ENCODE measurements around the gene TMEM63A.
"Not testable (repeated sequence)": the region's sequence is repeated elsewhere in the genome, so short reads cannot be mapped to it uniquely, and the experiment has no call there.

TMEM63A gene

DNA sequence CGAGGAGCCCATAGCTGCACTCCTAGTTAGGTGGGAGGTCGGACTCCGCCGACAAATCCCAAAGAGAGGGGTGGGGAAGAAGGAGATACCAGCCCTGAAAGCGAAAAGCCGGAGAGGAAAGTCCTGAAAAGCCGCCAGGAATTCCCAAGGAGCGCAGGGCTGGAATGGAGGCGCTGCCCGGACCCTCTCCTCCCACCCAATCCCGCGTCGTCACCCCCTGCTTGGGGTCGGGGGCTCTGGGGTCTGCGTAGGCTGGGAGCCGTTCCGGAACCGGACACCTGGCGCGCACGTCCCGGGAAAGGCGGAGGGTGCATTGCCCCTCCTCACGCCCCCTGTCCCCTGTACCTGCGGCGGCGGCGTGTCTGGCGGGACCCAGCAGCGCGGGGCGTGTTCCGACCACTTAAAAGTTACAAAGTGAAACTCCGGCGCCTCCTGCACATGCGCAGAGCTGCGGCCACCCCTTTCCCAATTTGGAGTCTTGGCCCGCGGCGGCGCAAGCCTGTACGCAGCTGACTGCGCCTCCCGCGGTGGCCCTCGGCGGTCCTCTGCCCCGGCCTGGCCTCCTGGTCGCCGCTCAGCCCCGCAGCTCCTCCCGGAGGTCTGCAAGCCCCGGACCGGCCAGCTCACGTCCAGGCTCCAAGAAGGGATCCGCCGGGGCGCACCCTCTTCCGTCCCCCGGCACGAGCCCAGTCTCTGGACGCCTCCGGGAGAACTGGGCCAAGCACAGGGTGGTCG, at the start of gene TMEM63A:
TSS of gene TMEM63A (minus strand) at position 422 of the 735 bp plus-strand sequence. CDS start 4,800 bp downstream, outside the sequence.
- DNase-seq = peak; percentile 98

DNA sequence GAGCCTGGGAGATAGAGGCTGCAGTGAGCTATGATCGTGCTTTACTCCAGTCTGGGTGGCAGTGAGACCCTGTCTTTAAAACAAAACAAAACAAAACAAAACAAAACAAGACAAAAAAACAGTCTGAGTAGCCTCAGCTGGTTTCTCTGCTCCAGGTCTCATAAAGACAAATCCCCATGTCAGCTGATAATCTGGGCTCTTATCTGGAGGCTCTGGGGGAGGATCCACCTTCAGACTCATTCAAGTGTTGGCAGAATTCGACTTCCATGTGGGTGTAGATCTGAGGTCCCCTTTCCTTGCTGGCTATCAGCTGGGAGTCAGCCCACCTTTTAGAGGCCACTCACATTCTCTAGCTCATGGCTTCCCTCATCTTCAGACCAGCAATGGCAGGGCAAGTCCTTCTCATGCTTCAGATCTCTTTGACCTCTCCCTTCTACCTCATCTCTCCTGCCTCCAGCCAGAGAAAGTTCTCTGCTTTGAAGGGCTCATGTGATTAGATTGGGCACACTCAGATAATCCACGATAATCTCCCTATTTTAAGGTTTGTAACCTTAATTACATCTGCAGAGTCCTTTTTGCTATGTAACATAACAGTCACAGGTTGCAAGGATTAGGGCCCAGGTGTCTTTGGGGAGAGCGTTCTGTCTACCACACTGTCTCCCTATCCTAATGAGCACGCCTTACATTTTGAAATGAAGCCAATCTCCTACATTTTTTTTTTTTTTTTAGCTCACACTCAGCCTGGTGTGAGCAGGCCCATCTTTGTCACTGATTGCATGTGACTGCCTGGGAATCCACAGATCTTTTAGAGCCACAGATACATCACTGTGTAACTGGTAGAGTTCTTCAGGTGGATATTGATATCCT, 49.3 kb upstream of the TMEM63A start:
- no peak for DNase-seq

DNA sequence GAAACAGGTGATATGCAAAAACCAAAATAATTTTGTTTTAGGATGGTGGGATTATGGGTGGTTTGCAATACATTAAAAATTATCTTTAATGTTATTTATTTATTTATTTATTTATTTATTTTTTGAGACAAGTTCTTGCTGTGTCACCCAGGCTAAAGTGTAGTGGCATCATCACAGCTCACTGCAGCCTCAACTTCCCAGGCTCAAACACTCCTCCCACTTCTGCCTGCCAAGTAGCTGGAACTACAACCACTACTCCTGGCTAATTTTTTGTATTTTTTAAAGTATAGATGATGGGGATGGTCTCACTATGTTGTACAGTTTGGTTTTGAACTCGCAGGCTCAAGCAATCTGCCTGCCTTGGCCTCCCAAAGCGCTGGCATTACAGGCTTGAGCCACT, 48.4 kb upstream of the TMEM63A start:
- no peak for DNase-seq

DNA sequence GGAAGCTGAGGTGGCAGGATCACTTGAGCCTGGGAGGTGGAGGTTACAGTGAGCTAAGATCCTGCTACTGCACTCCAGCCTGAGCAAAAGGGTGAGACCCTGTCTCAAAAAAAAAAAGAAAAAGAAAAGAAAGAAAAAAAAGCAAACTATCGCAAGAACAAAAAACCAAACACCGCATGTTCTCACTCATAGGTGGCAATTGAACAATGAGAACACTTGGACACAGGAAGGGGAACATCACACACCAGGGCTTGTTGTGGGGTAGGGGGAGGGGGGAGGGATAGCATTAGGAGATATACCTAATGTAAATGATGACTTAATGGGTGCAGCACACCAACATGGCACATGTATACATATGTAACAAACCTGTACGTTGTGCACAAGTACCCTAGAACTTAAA, 47.3 kb upstream of the TMEM63A start:
- DNase-seq = not testable (repeated sequence)

DNA sequence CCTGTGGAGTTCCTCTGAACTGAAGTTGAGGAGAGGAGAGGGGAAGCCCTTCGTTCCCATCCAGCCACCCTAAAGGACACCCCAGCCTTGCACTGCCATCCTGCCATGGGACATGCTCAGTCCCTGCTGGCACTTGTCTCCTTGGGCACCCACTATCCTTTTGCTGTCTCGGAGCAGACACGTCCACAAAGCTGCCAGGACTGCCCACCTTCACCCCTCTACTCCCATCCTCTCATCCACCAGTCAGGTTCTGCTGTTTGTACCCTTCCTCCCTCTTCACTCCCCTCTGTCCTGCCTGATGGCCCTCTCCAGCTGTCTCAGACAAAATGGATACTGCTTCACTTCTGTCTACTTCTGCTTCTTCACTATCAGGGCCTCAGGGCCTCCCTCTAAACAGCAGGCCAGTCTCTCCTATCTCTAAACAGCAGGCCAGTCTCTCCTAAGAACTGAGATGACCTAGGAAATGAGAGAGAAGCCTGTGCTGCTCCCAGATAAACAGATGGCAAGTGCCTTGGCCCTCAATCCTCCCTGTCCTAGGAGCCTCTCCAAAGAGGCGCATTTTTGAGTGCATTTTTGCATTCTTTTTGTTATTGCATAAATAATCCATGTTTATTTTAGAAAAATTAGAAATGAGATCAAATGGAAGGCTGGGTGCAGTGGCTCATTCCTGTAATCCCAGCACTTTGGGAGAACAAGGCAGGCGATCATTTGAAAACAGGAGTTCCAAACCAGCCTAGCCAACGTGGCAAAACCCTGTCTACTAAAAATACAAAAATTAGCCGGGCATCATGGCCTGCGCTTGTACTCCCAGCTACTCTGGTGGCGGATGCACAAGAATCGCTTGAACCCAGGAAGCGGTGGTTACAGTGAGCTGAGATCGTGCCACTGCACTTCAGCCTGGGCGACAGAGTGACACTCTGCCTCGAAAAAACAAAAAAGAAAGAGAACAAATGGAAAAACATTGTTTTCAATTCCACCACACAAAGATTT, 46.3 kb upstream of the TMEM63A start:
- DNase-seq = no peak

DNA sequence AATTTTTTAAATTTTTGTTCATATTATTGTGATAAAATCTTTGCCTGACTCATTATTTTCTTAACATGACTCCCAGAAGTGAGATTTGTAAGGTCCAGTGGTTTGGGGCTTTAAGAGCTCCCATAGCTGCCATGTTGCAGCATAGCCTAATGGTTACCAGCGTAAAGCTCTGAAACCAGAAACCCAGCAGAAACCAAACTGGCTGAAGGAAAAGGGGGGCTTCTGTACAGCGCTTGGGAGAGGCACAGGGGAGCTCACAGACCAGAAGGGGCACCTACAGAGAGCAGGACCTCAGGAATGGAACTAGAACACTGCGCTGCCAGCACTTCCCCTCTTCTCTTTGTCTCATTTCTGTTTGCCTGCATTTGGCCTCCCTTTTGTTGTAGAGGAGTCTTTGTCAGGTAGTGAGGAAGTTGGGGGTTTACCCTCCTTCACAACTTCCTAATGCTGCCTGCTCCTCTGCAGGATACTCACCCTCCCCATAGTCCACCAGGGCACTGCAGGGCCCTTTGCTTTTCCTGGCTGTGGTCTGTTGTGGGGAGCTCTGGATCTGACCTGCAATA, 44.5 kb upstream of the TMEM63A start:
- no peak for DNase-seq

DNA sequence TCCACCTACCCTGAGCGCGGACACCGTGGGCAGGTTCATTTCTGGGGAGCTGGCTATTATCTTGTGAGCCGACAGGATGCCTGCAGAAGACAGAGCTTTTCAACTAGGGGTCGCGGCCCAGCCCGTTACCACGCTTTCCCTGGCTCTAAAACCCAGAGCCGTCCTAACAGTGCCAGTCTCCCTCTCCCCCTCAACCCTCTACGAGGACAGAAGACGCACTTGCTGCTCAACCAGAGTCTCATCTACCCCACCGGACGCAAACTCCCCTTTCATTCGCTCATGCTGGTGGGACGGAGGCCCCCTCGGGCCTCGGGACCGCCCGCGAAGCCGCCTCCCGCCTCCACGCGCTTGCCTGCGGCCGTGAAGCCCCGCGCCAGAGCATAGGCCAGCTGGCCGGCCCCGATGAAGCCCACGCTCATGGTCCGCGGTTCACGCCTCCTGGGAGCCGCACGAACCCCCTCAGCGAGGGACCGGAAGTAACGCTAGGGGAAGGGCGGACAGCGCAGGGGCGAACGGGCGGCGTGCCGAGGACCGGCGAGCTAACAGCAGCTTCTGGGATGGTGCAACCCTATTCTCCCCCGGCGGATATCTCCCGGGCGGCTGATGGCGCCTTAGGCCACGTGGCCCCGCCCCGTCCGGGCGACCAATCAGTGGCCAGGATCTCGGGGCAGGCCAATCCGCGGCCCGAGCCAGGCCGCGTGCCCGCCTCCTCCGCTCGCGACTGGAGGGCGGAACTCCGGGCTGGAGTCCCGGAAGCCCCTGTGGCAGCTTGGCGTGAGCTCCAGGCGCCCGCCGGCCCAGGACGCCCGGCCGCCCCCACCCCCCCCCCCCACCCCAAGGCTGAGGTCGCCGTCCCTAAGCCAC, 41.7 kb upstream of the TMEM63A start, which contains the start of gene PYCR2:
TSS of gene PYCR2 (minus strand) at position 559 of the 864 bp plus-strand sequence. CDS start at position 419, 140 bp downstream.
- peak; percentile 99 for DNase-seq

DNA sequence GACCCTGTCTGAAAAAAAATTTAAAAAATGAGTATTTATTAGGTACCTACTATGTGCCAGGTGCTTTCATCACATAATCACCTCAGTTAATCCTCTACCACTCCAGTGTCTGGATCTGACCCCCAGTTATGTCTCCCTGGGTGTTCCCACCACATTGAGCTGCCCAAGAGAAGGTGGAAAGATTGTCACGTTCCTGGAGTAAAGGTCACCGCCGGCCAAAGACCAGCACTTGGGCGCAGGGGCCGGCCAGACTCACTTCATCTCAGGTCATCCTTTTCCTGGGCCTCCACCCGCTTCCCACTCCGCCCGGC, 41.2 kb upstream of the TMEM63A start:
- no peak for DNase-seq

DNA sequence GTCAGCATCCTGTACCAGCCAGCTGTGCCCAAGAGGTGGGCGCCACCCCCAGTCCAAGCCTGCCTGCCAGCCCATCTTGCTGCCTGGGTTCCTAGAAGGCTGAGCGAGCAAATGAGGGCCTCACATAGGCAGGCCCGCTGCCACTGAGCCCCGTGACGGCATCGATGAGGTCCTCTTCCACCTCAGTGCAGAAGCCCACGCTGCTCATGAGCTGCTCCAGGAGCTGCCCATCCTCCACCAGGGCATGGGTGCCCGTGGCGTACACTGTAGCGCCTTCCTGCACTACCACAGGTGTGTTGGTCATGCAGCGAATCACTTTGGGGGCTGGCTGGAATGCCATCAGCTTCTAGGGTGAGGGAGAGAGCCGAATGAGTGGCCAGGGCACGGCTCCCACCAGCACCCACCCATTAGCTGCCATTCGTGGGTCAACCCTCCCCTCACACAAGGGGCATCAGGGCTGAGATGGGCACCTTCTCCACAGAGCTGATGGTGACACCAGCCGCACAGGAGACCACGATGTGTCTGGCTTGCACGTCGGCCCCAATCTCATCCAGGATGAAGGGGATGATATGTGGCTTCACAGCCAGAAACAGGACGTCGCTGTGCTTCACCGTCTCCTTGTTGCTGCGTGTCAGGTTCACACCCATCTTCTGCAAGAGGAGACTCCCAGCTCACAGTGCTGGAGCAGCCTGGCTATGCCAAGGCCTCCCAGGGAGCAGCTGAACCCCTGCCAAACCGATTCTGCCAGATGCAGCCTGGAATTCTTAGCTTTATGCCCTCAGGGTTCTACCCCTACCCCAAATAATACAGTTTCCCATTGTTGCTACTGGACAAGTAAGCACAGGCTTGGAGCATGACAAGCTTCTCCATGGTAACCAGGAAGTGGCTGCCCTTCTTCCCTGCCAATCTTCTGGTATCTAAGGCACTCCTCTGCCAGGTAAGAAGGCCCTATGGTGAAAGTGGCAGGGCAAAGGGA, 39.8 kb upstream of the TMEM63A start:
- DNase-seq = no peak

DNA sequence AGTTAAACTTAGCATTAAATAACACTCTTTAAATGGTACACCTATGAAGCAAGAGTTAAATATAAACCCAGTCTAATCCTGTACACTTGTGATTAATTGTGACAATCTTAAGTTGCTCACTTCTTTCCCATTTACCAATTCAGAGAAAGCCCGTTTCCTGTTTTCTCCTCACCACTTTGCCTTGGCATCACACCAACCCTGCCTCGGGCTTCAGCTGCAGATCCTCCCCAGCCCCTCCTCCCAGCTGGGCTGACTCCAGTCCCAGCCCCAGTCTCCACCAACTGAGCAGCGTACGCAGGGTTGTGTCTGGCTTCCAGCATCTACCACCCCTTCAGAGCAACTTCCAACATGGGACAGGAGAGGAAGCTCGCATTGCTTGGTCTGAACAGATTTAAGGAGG, 37.7 kb upstream of the TMEM63A start:
- peak; percentile 98 for DNase-seq

DNA sequence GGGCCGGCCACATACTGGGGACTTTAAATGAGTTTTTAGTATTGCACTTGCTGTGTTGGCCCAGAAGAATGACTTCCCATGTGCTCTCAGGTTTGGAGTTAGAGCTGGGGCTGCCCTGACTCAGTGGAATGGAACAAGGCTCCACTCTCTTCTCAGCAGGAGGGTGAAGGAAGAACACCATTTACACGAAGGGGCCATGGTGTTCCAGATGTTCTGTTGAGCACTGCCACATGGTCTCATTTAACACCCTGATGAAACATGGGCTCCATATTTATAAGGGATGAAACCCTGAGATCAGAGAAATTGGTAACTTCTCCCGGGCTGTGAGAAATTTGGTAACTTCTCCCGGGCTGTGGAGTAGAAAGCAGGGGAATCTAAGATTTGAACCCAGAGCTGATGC, 36.1 kb upstream of the TMEM63A start:
- DNase-seq = no peak

DNA sequence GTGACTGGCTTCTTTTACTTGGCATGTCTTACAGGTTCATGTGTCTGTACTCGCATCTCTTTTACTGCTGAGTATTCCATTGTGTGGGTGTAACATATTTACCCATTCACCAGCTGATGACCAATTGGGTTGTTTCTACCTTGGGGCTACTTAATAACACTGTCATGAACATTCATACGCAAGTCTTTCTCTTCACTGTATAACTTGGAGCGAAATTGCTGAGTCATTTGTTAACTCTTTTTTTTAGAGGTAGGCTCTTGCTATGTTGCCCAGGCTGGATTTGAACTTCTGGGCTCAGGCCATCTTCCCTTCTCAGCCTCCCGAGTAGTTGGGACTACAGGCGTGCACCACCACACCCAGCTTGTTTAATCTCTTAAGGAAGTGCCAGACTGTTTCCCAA, 35.4 kb upstream of the TMEM63A start:
- DNase-seq = no peak

DNA sequence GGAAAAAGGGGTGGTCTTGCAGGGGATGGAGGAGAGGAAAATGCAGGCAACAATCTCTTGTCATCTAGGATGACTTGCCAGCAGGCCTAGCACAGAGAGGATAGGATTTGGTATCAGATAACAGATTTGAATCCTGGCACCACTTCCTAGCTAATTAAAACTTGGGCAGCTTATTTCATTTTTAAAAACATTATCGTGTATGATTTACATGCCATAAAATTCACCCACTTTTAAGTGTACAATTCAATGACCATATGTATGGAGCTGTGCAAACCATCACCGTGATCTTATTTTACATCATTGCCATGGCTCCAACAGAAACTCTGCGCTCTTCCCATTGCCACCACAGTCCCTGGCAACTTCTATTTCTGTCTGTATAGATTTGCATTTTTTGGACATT, 34.9 kb upstream of the TMEM63A start:
- DNase-seq = no peak

DNA sequence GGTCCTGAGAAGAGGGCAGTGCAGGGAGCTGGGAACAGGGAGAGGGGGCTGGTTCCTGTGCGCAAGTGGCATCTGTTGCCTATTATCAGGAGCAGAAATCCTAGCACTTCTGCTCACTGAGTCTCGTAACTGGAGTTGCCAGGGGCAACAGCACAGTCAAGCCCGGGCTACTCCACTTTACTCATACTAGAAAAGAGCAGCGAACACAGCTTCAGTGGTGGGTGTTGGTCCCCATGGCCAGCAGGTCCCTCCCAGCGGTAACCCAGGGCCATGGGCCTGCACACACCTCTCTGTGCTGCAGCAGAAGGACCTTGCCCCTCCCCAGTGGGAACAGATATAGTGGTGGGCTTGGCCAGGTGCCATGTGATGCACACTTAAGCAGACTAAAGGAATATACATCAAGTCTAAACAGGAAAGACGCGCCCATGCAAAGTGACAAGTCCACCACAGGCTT, 33.4 kb upstream of the TMEM63A start:
- DNase-seq = no peak

DNA sequence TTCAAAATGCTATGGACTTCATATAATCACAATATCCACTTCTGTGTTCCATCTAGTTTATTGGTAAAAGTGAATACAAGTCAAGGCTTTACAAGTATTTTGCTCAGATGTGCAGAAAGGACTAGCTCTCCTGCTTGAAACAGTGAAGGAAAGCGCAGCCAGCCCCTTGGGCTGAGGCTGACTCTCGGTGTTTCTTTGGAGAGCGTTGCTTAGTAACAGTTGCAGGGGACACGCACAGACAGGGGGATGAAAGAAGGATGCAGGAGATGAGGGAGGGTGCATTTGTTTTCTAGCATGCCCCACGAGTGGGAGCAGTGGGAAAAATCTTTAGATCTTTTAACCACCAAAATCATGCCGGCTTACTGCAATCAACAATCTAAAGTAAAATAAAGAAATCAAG, 32.8 kb upstream of the TMEM63A start:
- no peak for DNase-seq

DNA sequence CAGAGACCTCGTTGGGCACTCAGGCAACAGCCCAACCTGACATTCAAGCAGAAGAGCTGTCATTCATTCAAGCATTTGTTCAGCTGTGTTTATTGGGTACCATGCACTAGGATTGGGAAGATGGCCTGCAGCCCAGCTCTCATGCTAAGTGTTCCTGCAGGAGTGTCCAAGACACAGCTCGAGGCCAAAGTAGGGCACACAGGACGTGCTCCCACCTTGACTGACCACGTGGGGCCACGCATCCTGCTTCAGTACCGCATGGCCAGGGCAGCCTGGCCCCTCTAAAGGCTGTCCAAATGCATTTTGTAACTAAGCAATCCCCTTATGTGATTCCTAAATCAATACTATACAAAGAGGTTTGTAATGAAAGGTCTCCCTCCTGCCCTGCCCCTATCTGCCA, 32.2 kb upstream of the TMEM63A start:
- no peak for DNase-seq

DNA sequence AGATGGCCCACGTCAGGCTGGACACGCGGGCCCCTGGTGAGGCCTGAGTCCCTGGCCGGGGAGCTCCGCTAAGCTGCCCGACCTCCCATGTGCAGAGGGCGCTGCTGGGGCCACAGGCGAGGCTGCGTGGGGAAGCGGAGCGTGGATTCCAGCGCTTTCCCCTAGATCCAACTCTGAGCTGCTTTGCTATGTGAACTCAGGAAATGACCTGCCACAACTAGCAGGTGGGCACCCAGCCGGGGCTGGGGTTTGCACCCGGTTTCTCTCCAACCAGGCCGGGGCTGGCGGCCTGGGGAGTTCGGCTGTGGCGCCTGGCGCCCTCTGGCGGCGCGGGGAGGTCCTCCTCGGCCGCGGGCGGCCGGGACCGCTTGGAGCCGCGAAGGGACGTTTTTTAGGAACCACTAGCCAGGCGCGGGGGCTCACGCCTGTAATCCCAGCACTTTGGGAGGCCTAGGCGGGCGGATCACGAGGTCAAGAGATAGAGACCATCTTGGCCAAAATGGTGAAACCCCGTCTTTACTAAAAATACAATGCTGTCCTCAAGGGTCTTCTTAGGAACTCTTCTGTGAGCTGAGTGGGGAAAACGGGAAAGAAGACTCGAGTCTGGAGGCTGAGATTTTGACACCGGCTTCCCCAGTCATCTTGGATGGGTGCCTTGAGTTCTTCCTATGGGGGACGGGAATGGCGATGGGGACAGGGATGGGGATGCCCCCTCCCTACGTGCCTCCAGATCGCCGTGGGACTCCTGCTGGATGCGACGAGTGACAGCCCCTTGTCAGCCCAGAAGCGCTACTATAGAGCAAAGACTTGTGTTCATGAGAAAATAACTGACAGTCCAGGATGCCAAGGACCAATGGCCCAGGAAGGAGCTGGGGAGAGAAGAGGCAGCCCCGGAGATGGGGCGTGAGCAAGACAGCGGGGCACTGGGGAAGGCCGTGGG, 29.3 kb upstream of the TMEM63A start:
- peak; percentile 84 for DNase-seq

DNA sequence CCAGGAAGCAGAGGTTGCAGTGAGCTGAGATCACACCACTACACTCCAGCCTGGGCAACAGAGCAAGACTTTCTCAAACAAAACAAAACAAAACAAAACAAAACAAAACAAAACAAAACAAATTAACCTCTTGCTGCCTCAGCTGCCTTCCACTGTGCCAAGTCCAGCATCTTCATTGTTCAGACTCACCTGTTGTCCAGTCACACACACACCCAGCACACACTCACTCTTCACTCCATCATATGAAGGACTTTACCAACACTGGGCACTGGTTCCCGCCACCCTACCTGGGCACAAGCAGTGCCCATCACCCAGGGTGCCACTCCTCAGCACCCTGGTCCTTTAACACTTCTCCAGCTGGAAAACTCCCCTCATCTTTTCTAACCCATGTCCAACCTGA, 27.3 kb upstream of the TMEM63A start:
- DNase-seq = no peak

DNA sequence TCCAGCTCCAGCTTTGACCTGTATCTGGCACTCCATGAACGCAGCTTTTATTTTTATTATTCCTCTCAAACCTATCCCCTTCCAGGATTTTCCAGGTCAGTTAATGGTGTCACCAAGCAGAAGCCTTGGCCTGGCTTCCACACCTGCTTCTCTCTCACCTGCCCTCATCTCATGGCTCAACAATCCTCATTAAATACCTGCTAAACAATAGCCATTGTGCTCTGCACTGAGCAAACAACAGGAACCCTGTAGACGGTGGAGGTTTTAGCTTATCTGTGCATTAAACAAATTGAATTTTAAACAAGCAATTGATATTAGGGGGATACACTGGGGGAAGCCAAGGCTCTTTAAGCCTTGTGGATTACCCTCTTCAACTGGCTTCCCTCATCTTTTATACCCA, 26.6 kb upstream of the TMEM63A start:
- DNase-seq = no peak

Measured in RPMI8226 (cell line).